IMR-90 (cell line): ENCODE results near the gene SGMS1. TPM values are rescaled to one million over a fixed set of nuclear protein-coding genes. Genes with fewer than 3 reads are reported as not detected.

Source experiments
- ATAC-seq: fragments of 200-7000 bp; cut with Tn5 transposase; 2 replicates; pipeline ENCODE4 v1.9.1; 2020; ENCODE audit warnings: low read depth, mild to moderate bottlenecking, moderate library complexity
- BruUV-seq: library from RNA; stranded (reverse); fragments of 400-500 nt; replicated peaks from 2 replicates; lab custom pipeline; 2021; lab: Mats Ljungman, UMichigan
- CTCF ChIA-PET: fragments of 300-600 bp; formaldehyde crosslinking; extraction: SDS; loops from one replicate; lab custom pipeline; 2021; ENCODE audit warnings: antibody characterized with exemption; lab: Yijun Ruan, JAX
- POLR2A ChIA-PET: fragments of 300-600 bp; sonication (Branson Sonifier 250); formaldehyde crosslinking; loops from one replicate; lab custom pipeline; 2022; ENCODE audit warnings: antibody characterized with exemption; ENCODE audit not compliant: unreplicated experiment; lab: Charles Lee
- DNase-seq: peaks from one replicate; pipeline ENCODE4 v3.0.0; 2013
- H2AFZ ChIP-seq: replicated peaks from 2 replicates; pipeline ENCODE3; 2013; ENCODE audit warnings: low read length, mild to moderate bottlenecking; ENCODE audit not compliant: poor library complexity
- H2AK5ac ChIP-seq: 2 replicates; pipeline ENCODE4 v1.6.1; 2013; ENCODE audit warnings: low read depth, low read length, inconsistent platforms
- H2AK9ac ChIP-seq: replicated peaks from 2 replicates; pipeline ENCODE3; 2013; ENCODE audit warnings: mild to moderate bottlenecking, low read depth, low read length, moderate library complexity; ENCODE audit not compliant: poor library complexity
- H2BK120ac ChIP-seq: 2 replicates; pipeline ENCODE4 v1.6.1; 2013; ENCODE audit warnings: low read depth, low read length, inconsistent platforms
- H2BK15ac ChIP-seq: 3 replicates; pipeline ENCODE4 v1.6.1; 2013; ENCODE audit warnings: low read depth, low read length, inconsistent platforms
- H2BK20ac ChIP-seq: 2 replicates; pipeline ENCODE4 v1.6.1; 2013; ENCODE audit warnings: low read depth, mild to moderate bottlenecking, inconsistent platforms, low read length, moderate library complexity
- H2BK5ac ChIP-seq: 2 replicates; pipeline ENCODE4 v1.6.1; 2013; ENCODE audit warnings: mild to moderate bottlenecking, low read depth, low read length, inconsistent platforms; ENCODE audit not compliant: poor library complexity, severe bottlenecking
- H3K14ac ChIP-seq: replicated peaks from 2 replicates; pipeline ENCODE4 v1.6.1; 2013; ENCODE audit warnings: low read depth, low read length, inconsistent platforms
- H3K18ac ChIP-seq: 2 replicates; pipeline ENCODE4 v1.6.1; 2013; ENCODE audit warnings: low read depth, low read length, control low read depth
- H3K23ac ChIP-seq: 2 replicates; pipeline ENCODE4 v1.6.1; 2013; ENCODE audit warnings: low read depth, low read length, inconsistent platforms
- H3K27ac ChIP-seq: 2 replicates; pipeline ENCODE4 v1.5.1; 2013; ENCODE audit warnings: mild to moderate bottlenecking, control low read depth, low read length; ENCODE audit not compliant: insufficient read depth
- H3K27me3 ChIP-seq: 2 replicates; pipeline ENCODE4 v1.6.1; 2013; ENCODE audit warnings: low read length; ENCODE audit not compliant: control insufficient read depth, insufficient read depth
- H3K36me3 ChIP-seq: 2 replicates; pipeline ENCODE4 v1.6.1; 2013; ENCODE audit warnings: low read length, mixed read lengths; ENCODE audit not compliant: control insufficient read depth, insufficient read depth
- H3K4ac ChIP-seq: 2 replicates; pipeline ENCODE4 v1.6.1; 2013; ENCODE audit warnings: low read depth, low read length, inconsistent platforms
- H3K4me1 ChIP-seq: 2 replicates; pipeline ENCODE4 v1.6.1; 2013; ENCODE audit warnings: low read length, mixed read lengths; ENCODE audit not compliant: control insufficient read depth, insufficient read depth
- H3K4me2 ChIP-seq: 2 replicates; pipeline ENCODE4 v1.6.1; 2013; ENCODE audit warnings: low read depth, mild to moderate bottlenecking, control low read depth, low read length, moderate library complexity
- H3K4me3 ChIP-seq: 2 replicates; pipeline ENCODE4 v1.5.1; 2013; ENCODE audit warnings: low read depth, mild to moderate bottlenecking, control low read depth, low read length, moderate library complexity; ENCODE audit not compliant: insufficient read depth
- H3K56ac ChIP-seq: 2 replicates; pipeline ENCODE4 v1.6.1; 2013; ENCODE audit warnings: low read length, inconsistent platforms; ENCODE audit not compliant: insufficient read depth; ENCODE audit errors: extremely low read depth
- H3K79me1 ChIP-seq, 2 experiments: 2 replicates each; pipeline ENCODE4 v1.6.1; 2013; ENCODE audit warnings: low read length in 2 of 2, inconsistent platforms in 1 of 2, low read depth in 1 of 2
- H3K9ac ChIP-seq: 2 replicates; pipeline ENCODE4 v1.6.1; 2013; ENCODE audit warnings: low read depth, low read length, control low read depth
- H3K9me1 ChIP-seq: 2 replicates; pipeline ENCODE4 v1.6.1; 2013; ENCODE audit warnings: low read length, inconsistent platforms; ENCODE audit not compliant: insufficient read depth
- H3K9me3 ChIP-seq: 2 replicates; pipeline ENCODE4 v1.6.1; 2013; ENCODE audit warnings: low read length; ENCODE audit not compliant: control insufficient read depth, insufficient read depth
- H4K20me1 ChIP-seq: 2 replicates; pipeline ENCODE4 v1.6.1; 2013; ENCODE audit warnings: low read length, inconsistent platforms; ENCODE audit not compliant: insufficient read depth
- H4K5ac ChIP-seq: 2 replicates; pipeline ENCODE4 v1.6.1; 2013; ENCODE audit warnings: mild to moderate bottlenecking, low read depth, low read length, control low read depth
- H4K8ac ChIP-seq, 2 experiments: 2 replicates each; pipeline ENCODE4 v1.6.1; 2013; ENCODE audit warnings: low read depth in 2 of 2, low read length in 2 of 2, control low read depth in 1 of 2, inconsistent platforms in 1 of 2
- H4K91ac ChIP-seq: 2 replicates; pipeline ENCODE4 v1.6.1; 2013; ENCODE audit warnings: low read depth, low read length, inconsistent platforms; ENCODE audit not compliant: insufficient read depth
- FOS ChIP-seq: fragments of 150-350 bp; IDR thresholded peaks from 2 replicates; pipeline ENCODE4 v1.6.1; 2016; ENCODE audit warnings: low read depth, low read length
- POLR2A ChIP-seq: IDR thresholded peaks from 2 replicates; pipeline ENCODE4 v1.6.1; 2012; ENCODE audit warnings: mild to moderate bottlenecking, low read depth, low read length
- WGBS, 2 experiments: methylation state at CpG; one replicate each; pipeline versions ENCODE4 v1.1.5 to v1.1.7; 2013; ENCODE audit warnings: missing lambda C conversion rate in 2 of 2; ENCODE audit not compliant: insufficient read length in 1 of 2; ENCODE audit errors: extremely low coverage in 2 of 2; 5-methylcytosine and 5-hydroxymethylcytosine counted together
- dilution Hi-C: fragments of 300-500 bp; cut with HindIII; formaldehyde crosslinking; loops from one replicate; pipeline ENCODE4 v1.14.3; 2018; ENCODE audit warnings: low sequenced_read_pairs; ENCODE audit not compliant: unreplicated experiment
- in situ Hi-C: fragments of 300-500 bp; cut with MboI; formaldehyde crosslinking; loops from 3 replicates; pipeline ENCODE4 v1.14.3; 2019; ENCODE audit warnings: low sequenced_read_pairs, inconsistent platforms, mixed read lengths
- intact Hi-C: fragments of 100-400 bp; cut with micrococcal nuclease; formaldehyde crosslinking; loops from 2 replicates; pipeline ENCODE4 v1.10.0; 2022
- polyA plus RNA-seq, 3 experiments: library from polyadenylated mRNA; depleted of rRNA; stranded (reverse); fragments of >200 nt; gene quantifications; 2 replicates each; pipeline ENCODE4 v1.2.3, GENCODE V29; 2012; ENCODE audit warnings: low replicate concordance in 1 of 3
- total RNA-seq: library from RNA; depleted of rRNA; stranded (reverse); fragments of >200 nt; gene quantifications from 2 replicates; pipeline ENCODE4 v1.2.3, GENCODE V29; 2012

Gene SGMS1
- total and polyA plus RNA-seq, 2 of the 4 experiments (the other 2 are of a cell fraction): 9.8 to 30.8 TPM

GRCh38 chr10:50501478-50501877 is 122.3 kb downstream of the SGMS1 start:
- Histone ChIP-seq H3K4me1 (peaks cover 4% of the 10 kb centered on the region; the same call in 1 of the 2 replicates), H2AFZ (no peak overlapping the region), H3K27me3 (no peaks in the 10 kb centered on the region), H3K9me1 (peaks cover 9% of the 10 kb centered on the region; the same call in 1 of the 2 replicates), H4K5ac (no peak overlapping the region), H3K23ac (no peak overlapping the region), H3K27ac (no peak overlapping the region), H4K91ac (no peak overlapping the region), H4K20me1 (peaks cover 9% of the 10 kb centered on the region; the same call in 1 of the 2 replicates), H4K8ac (no peak overlapping the region), H2BK5ac (no peak overlapping the region), H3K4me2 (no peak overlapping the region), H2BK120ac (no peak overlapping the region), H2AK9ac (no peak overlapping the region), H3K14ac (no peak overlapping the region), H3K4ac (no peak overlapping the region), H3K79me1 (peaks cover 12 to 19% of the 10 kb centered on the region in 2 experiments; a peak in 3 of 4 replicates), H3K18ac (no peak overlapping the region), H3K9me3 (no peaks in the 10 kb centered on the region), H3K4me3 (no peak overlapping the region), H2BK20ac (no peak overlapping the region), H2BK15ac (no peak overlapping the region), H3K56ac (no peak overlapping the region), H3K36me3 (no peaks in the 10 kb centered on the region), H2AK5ac (no peak overlapping the region), H3K9ac (no peak overlapping the region)
- TF ChIP-seq FOS: peak; percentile 72
- TF ChIP-seq POLR2A: no peak
- peak; percentile 67 for DNase-seq
- ATAC-seq: peak; percentile 73
- intact Hi-C loops (no loop called here), dilution Hi-C loops (no loop called here), in situ Hi-C loops (no loop called here)
- CTCF ChIA-PET: interaction anchor here (0.6 kb wide), 1 partner anchor 23 kb away, joined by 3 read pairs; no protein-coding TSS in a partner anchor
- no TSS peak for BruUV-seq
- POLR2A ChIA-PET: no interaction called here
- no CpG with 5 or more reads among the region's 2 CpGs for WGBS, 2 experiments
